Fibroblast of the aortic adventitia (primary cell): ENCODE measurements around the gene RNF26. TPM values are rescaled to one million over a fixed set of nuclear protein-coding genes. Genes with fewer than 3 reads are reported as not detected.

Experiments used
- DNase-seq: peaks from one replicate; pipeline ENCODE4 v3.0.0-alpha.2; 2010; ENCODE audit warnings: low read depth
- H3K4me3 ChIP-seq: 2 replicates; pipeline ENCODE4 v1.5.1; 2011; ENCODE audit warnings: low read depth, mild to moderate bottlenecking, control low read depth, low read length, moderate library complexity
- CTCF ChIP-seq: IDR thresholded peaks from 2 replicates; pipeline ENCODE4 v1.5.1; 2011; ENCODE audit warnings: mild to moderate bottlenecking, low read length, control low read depth, inconsistent platforms; ENCODE audit not compliant: insufficient read depth
- total RNA-seq: library from RNA; depleted of rRNA; stranded (reverse); fragments of >200 nt; gene quantifications from 2 replicates; pipeline ENCODE4 v1.2.3, GENCODE V29; 2012; ENCODE audit warnings: low replicate concordance

Gene RNF26
- total RNA-seq, 1 donor, result 7.1 TPM

GRCh38 chr11:119319136-119319699 is 15.1 kb upstream of the RNF26 start:
- TF ChIP-seq CTCF, result no peak
- DNase-seq, result no peak
- H3K4me3 ChIP-seq, result no peak overlapping the region

- no peak for TF ChIP-seq CTCF
- no peak for DNase-seq
- H3K4me3 ChIP-seq, result no peak overlapping the region
Observed at GRCh38 chr11:119319700-119320239, 14.6 kb upstream of the RNF26 start.

GRCh38 chr11:119320240-119320775 is 14.0 kb upstream of the RNF26 start:
- H3K4me3 ChIP-seq, result no peak overlapping the region
- DNase-seq, result no peak
- no peak for TF ChIP-seq CTCF

GRCh38 chr11:119320776-119321524 is 13.4 kb upstream of the RNF26 start:
- DNase-seq, result peak; percentile 31
- TF ChIP-seq CTCF, result no peak

GRCh38 chr11:119322360-119322739 is 12.0 kb upstream of the RNF26 start:
- no peak overlapping the region for H3K4me3 ChIP-seq
- TF ChIP-seq CTCF, result peak; percentile 9
- DNase-seq, result no peak

More at GRCh38 chr11:119320776-119321524, 13.4 kb upstream of the RNF26 start:
- peak overlapping the region; percentile 48 for H3K4me3 ChIP-seq

- no peak for TF ChIP-seq CTCF
- no peak overlapping the region for H3K4me3 ChIP-seq
Observed at GRCh38 chr11:119322921-119323531, 11.3 kb upstream of the RNF26 start.

More at GRCh38 chr11:119322921-119323531, 11.3 kb upstream of the RNF26 start:
- no peak for DNase-seq
